ENCODE results near the gene ERBB4. TPM values are rescaled to one million over a fixed set of nuclear protein-coding genes. Genes with fewer than 3 reads are reported as not detected.
"Not testable (repeated sequence)": the region's sequence is repeated elsewhere in the genome, so short reads cannot be mapped to it uniquely, and the experiment has no call there.

The ERBB4 gene
- total RNA-seq, 2 experiments from 2014 or later: not detected

DNA sequence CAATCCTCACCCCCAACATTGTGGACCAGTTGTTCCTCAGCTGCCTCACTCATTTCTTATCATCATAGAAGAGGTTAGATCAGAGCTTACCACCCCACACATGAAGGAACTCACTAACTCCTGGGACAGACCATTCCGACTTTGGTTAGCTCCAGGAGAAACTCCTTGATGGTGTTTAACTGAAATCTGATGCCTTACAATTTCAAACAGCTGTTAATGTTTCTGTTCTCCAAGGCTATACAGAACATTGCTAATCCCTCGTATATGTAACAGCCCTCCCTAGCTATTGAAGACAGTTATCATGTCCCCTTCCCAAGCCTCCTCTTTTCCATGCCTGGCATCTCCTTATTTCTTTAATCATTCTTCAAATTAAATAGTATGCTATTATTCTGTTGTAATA, 14.8 kb downstream of the ERBB4 start:
- Mint-ChIP-seq H3K4me1 (ENCODE audit: low read depth) (no peaks in the 10 kb centered on the region), H3K4me3 (no peak overlapping the region), H3K27ac (no peak overlapping the region), H3K27me3 (ENCODE audit: low read depth) (no peaks in the 10 kb centered on the region), H3K9me3 (ENCODE audit: insufficient read depth) (no peaks in the 10 kb centered on the region), H3K36me3 (ENCODE audit: low read depth) (no peaks in the 10 kb centered on the region)
- no peak for ATAC-seq
- ChIA-PET POLR2A (no interaction called here), CTCF (no interaction called here)
- DNase-seq: no peak

- Mint-ChIP-seq H3K4me1 (ENCODE audit: low read depth) (no peaks in the 10 kb centered on the region), H3K4me3 (no peak overlapping the region), H3K27ac (no peak overlapping the region), H3K27me3 (ENCODE audit: low read depth) (no peaks in the 10 kb centered on the region), H3K36me3 (ENCODE audit: low read depth) (no peaks in the 10 kb centered on the region), H3K9me3 (ENCODE audit: insufficient read depth) (no peaks in the 10 kb centered on the region)
- DNase-seq (no peak), ATAC-seq (no peak)
- ChIA-PET CTCF (no interaction called here), POLR2A (no interaction called here)
Observed at GRCh38 chr2:212520340-212520739, 18.3 kb downstream of the ERBB4 start.

GRCh38 chr2:212517693-212518092, 20.9 kb downstream of the ERBB4 start:
- DNase-seq: no peak
- CTCF ChIA-PET: no interaction called here
- Mint-ChIP-seq H3K27me3 (ENCODE audit: low read depth) (no peaks in the 10 kb centered on the region), H3K27ac (no peak overlapping the region), H3K36me3 (ENCODE audit: low read depth) (no peaks in the 10 kb centered on the region), H3K4me3 (no peak overlapping the region), H3K9me3 (ENCODE audit: insufficient read depth) (no peaks in the 10 kb centered on the region), H3K4me1 (ENCODE audit: low read depth) (no peaks in the 10 kb centered on the region)
- ATAC-seq: no peak
- POLR2A ChIA-PET: no interaction called here

- Mint-ChIP-seq H3K4me1 (ENCODE audit: low read depth) (no peaks in the 10 kb centered on the region), H3K27me3 (ENCODE audit: low read depth) (no peaks in the 10 kb centered on the region), H3K4me3 (no peak overlapping the region), H3K9me3 (ENCODE audit: insufficient read depth) (no peaks in the 10 kb centered on the region), H3K27ac (no peak overlapping the region), H3K36me3 (ENCODE audit: low read depth) (no peaks in the 10 kb centered on the region)
- DNase-seq: no peak
- ATAC-seq: no peak
- ChIA-PET CTCF (no interaction called here), POLR2A (no interaction called here)
Observed at GRCh38 chr2:212505586-212505985, 33.0 kb downstream of the ERBB4 start.

DNA sequence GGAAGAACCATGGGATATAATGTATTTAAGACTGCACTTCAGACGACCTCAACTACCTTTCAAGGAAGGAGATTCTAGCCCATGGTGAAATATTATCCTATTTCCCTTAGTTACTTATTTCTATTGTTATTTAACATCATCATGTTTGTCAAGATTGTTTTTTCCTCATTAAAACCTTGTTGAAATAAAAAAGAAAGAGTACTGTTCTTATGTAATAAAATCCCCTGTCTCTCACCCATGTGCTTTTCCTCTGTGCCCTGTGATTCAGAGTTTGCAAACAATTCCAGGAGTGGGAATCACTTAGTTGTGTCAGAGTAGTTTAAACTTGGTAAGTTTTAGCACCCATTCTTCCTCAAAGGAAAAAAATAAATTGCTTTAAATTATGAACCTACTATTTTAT, 43.6 kb downstream of the ERBB4 start:
- no peaks in the 10 kb centered on the region for H3K27me3 Mint-ChIP-seq (ENCODE audit: low read depth)
- H3K4me3 Mint-ChIP-seq: no peak overlapping the region
- ChIA-PET POLR2A (no interaction called here), CTCF (no interaction called here)
- H3K9me3 Mint-ChIP-seq (ENCODE audit: insufficient read depth): no peaks in the 10 kb centered on the region
- no peaks in the 10 kb centered on the region for H3K36me3 Mint-ChIP-seq (ENCODE audit: low read depth)
- DNase-seq: no peak
- H3K4me1 Mint-ChIP-seq (ENCODE audit: low read depth): no peaks in the 10 kb centered on the region
- H3K27ac Mint-ChIP-seq: no peak overlapping the region
- no peak for ATAC-seq

GRCh38 chr2:212494418-212495020, 44.1 kb downstream of the ERBB4 start:
- H3K9me3 Mint-ChIP-seq (ENCODE audit: insufficient read depth): no peaks in the 10 kb centered on the region
- H3K27me3 Mint-ChIP-seq (ENCODE audit: low read depth): no peaks in the 10 kb centered on the region
- POLR2A ChIA-PET: no interaction called here
- CTCF ChIA-PET: no interaction called here
- no peak overlapping the region for H3K4me3 Mint-ChIP-seq
- no peak overlapping the region for H3K27ac Mint-ChIP-seq
- ATAC-seq (no peak), DNase-seq (no peak)
- no peaks in the 10 kb centered on the region for H3K36me3 Mint-ChIP-seq (ENCODE audit: low read depth)
- H3K4me1 Mint-ChIP-seq (ENCODE audit: low read depth): no peaks in the 10 kb centered on the region

DNA sequence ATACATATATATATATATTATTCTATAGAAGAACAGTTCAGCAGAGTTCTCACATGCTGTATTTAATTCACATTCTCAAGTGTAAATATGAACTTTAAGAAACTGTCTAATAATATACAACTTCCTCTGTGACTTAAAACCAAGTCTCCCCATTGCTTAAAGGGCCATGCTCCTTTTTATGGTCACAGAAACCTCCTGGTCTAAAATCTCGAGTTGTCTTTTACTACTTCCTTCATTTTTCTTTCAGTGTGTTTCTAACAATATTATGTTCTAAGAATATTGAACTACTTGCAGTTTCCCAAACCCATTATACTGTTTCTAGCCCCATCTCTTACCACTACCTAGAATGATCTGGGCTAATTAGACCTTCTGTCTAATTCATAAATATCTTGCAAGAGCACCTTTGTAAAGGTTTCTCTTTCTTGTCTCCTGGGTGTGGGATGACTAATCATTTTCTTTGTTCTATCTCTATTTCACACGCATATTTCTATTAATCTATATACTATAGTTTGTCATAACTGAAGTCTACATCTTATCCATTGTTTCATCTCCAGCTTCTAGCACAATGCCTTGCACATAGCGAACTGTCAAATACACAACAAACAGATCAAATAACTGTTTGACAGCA, 48.8 kb downstream of the ERBB4 start:
- Mint-ChIP-seq H3K9me3 (ENCODE audit: insufficient read depth) (no peaks in the 10 kb centered on the region), H3K27ac (no peak overlapping the region), H3K4me3 (no peak overlapping the region), H3K4me1 (ENCODE audit: low read depth) (no peaks in the 10 kb centered on the region), H3K27me3 (ENCODE audit: low read depth) (no peaks in the 10 kb centered on the region), H3K36me3 (ENCODE audit: low read depth) (no peaks in the 10 kb centered on the region)
- ChIA-PET POLR2A (no interaction called here), CTCF (no interaction called here)
- DNase-seq (no peak), ATAC-seq (no peak)

DNA sequence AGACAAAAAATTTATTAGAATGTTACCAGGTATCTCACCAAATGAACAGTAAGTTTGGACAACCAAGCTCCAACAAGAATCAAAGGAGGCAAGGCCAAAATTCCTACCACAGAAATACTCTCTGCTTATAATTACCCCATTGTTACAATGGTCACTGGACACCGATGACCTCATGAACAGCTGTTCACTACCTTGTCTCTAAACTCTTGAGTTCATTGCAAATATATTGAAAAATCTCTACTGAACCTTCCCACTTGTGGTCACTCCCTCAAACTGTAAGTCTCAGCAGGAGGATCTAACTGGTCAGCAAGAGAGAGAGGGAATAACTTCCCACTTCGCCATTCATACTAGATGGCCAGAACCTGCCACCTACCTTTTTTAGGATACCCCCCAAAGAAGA, 50.0 kb downstream of the ERBB4 start:
- DNase-seq: no peak
- Mint-ChIP-seq H3K27ac (no peak overlapping the region), H3K4me3 (no peak overlapping the region), H3K9me3 (ENCODE audit: insufficient read depth) (no peaks in the 10 kb centered on the region), H3K4me1 (ENCODE audit: low read depth) (no peaks in the 10 kb centered on the region), H3K27me3 (ENCODE audit: low read depth) (no peaks in the 10 kb centered on the region), H3K36me3 (ENCODE audit: low read depth) (no peaks in the 10 kb centered on the region)
- ChIA-PET CTCF (no interaction called here), POLR2A (no interaction called here)
- no peak for ATAC-seq

DNA sequence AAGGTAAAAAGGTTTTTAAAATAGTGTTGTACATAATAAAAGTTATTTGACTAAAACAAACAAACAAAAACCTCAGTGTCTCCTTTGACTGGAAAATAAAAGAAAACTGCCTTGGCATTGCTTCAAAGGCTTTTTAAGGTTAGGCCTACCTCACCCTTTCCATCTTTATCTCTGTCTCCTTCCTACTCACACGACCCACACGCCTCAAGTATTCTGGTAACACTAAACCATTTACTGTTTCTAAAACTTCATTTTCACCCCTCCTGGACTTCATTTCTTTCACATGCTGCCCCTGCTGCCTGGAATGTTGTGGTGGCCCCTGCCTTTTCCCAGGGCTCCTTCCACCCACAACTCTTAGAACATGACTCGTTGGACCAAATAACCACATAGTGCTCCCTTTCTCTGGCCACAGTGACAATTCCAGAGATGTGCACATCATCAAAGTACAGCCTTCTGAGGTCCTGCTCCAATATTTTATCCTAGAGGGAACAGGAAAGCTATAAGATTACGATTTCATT, 54.0 kb downstream of the ERBB4 start:
- Mint-ChIP-seq H3K36me3 (ENCODE audit: low read depth) (no peaks in the 10 kb centered on the region), H3K4me1 (ENCODE audit: low read depth) (no peaks in the 10 kb centered on the region), H3K27ac (no peak overlapping the region), H3K4me3 (no peak overlapping the region), H3K9me3 (ENCODE audit: insufficient read depth) (no peaks in the 10 kb centered on the region), H3K27me3 (ENCODE audit: low read depth) (no peaks in the 10 kb centered on the region)
- POLR2A ChIA-PET: no interaction called here
- DNase-seq: no peak
- ATAC-seq: no peak
- CTCF ChIA-PET: no interaction called here

GRCh38 chr2:212480447-212480846, 58.2 kb downstream of the ERBB4 start:
- no peaks in the 10 kb centered on the region for H3K4me1 Mint-ChIP-seq (ENCODE audit: low read depth)
- no peak overlapping the region for H3K27ac Mint-ChIP-seq
- H3K4me3 Mint-ChIP-seq: no peak overlapping the region
- ChIA-PET POLR2A (no interaction called here), CTCF (no interaction called here)
- H3K9me3 Mint-ChIP-seq (ENCODE audit: insufficient read depth): no peaks in the 10 kb centered on the region
- no peak for ATAC-seq
- no peak for DNase-seq
- no peaks in the 10 kb centered on the region for H3K36me3 Mint-ChIP-seq (ENCODE audit: low read depth)
- no peaks in the 10 kb centered on the region for H3K27me3 Mint-ChIP-seq (ENCODE audit: low read depth)

- DNase-seq (no peak), ATAC-seq (no peak)
- Mint-ChIP-seq H3K36me3 (ENCODE audit: low read depth) (no peaks in the 10 kb centered on the region), H3K9me3 (ENCODE audit: insufficient read depth) (no peaks in the 10 kb centered on the region), H3K4me1 (ENCODE audit: low read depth) (no peaks in the 10 kb centered on the region), H3K27me3 (ENCODE audit: low read depth) (no peaks in the 10 kb centered on the region), H3K27ac (no peak overlapping the region), H3K4me3 (no peak overlapping the region)
- POLR2A ChIA-PET: no interaction called here
- CTCF ChIA-PET: no interaction called here
Observed at GRCh38 chr2:212477571-212477970, 61.0 kb downstream of the ERBB4 start.

DNA sequence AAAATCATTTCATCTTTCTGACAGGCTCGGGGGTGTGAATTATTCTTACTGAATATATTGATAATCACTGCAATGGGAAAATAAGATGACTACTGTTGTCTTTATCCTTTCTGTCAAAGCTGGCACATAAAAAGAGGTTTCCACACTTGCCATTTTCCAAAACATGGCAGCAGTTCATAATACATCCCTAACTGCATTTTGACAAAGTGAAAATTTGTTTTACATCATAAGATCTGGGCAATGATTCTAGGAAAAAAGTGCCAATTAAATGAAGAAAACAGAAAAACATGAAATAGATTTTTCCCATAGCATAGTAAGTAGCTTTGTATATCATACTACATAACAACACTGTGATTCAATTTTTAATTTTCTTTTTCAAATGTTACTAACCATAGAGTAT, 65.4 kb downstream of the ERBB4 start:
- H3K9me3 Mint-ChIP-seq (ENCODE audit: insufficient read depth): no peaks in the 10 kb centered on the region
- H3K27me3 Mint-ChIP-seq (ENCODE audit: low read depth): no peaks in the 10 kb centered on the region
- ATAC-seq (no peak), DNase-seq (no peak)
- no peak overlapping the region for H3K4me3 Mint-ChIP-seq
- H3K36me3 Mint-ChIP-seq (ENCODE audit: low read depth): no peaks in the 10 kb centered on the region
- ChIA-PET CTCF (no interaction called here), POLR2A (no interaction called here)
- H3K4me1 Mint-ChIP-seq (ENCODE audit: low read depth): no peaks in the 10 kb centered on the region
- no peak overlapping the region for H3K27ac Mint-ChIP-seq

- H3K4me3 Mint-ChIP-seq; CTCF ChIA-PET; ATAC-seq; H3K36me3 Mint-ChIP-seq (ENCODE audit: low read depth); POLR2A ChIA-PET; H3K27ac Mint-ChIP-seq; H3K27me3 Mint-ChIP-seq (ENCODE audit: low read depth); H3K9me3 Mint-ChIP-seq (ENCODE audit: insufficient read depth); H3K4me1 Mint-ChIP-seq (ENCODE audit: low read depth); DNase-seq: not testable (repeated sequence)
Observed at GRCh38 chr2:212467551-212467950, 71.1 kb downstream of the ERBB4 start.

Measured in activated CD8-positive, alpha-beta T cell treated with anti-CD3 and anti-CD28 coated beads, Interleukin-2, amount 10 ng/mL, durations not matched to agents 7 days and 5 days (primary cell).